Esophagus (tissue), 2 donors: ENCODE measurements around the gene KCNQ1OT1. TPM values are rescaled to one million over a fixed set of nuclear protein-coding genes. Genes with fewer than 3 reads are reported as not detected.

Experiments used
- H3K27ac ChIP-seq, 2 donors: one replicate each; pipeline ENCODE4 v1.5.1; 2013; ENCODE audit warnings: low read depth in 2 of 2, mild to moderate bottlenecking in 2 of 2, inconsistent platforms in 1 of 2, low read length in 1 of 2, moderate library complexity in 1 of 2
- H3K27me3 ChIP-seq, 2 donors: one replicate each; pipeline ENCODE4 v1.6.1; 2013; ENCODE audit warnings: low read length in 2 of 2, control low read depth in 1 of 2, mild to moderate bottlenecking in 1 of 2; ENCODE audit not compliant: insufficient read depth in 2 of 2, control insufficient read depth in 1 of 2
- H3K36me3 ChIP-seq, 2 donors: one replicate each; pipeline ENCODE4 v1.6.1; 2013; ENCODE audit warnings: low read length in 1 of 2; ENCODE audit not compliant: control insufficient read depth in 2 of 2, insufficient read depth in 2 of 2
- H3K4me1 ChIP-seq, 2 donors: one replicate each; pipeline ENCODE4 v1.6.1; 2013; ENCODE audit warnings: low read length in 1 of 2; ENCODE audit not compliant: control insufficient read depth in 2 of 2, insufficient read depth in 2 of 2
- H3K4me3 ChIP-seq, 2 donors: one replicate each; pipeline ENCODE4 v1.5.1; 2013; ENCODE audit warnings: low read length in 2 of 2, mild to moderate bottlenecking in 2 of 2, low read depth in 1 of 2, moderate library complexity in 1 of 2
- H3K9me3 ChIP-seq, 2 donors: one replicate each; pipeline ENCODE4 v1.6.1; 2013; ENCODE audit warnings: mild to moderate bottlenecking in 2 of 2, low read depth in 1 of 2, low read length in 1 of 2, moderate library complexity in 1 of 2; ENCODE audit not compliant: control insufficient read depth in 2 of 2, insufficient read depth in 1 of 2
- WGBS, 2 donors: extraction: QIAGEN DNeasy Blood & Tissue Kit; methylation state at CpG; one replicate each; pipeline ENCODE4 v1.1.7; 2013; 5-methylcytosine and 5-hydroxymethylcytosine counted together
- polyA plus RNA-seq, 2 donors: library from polyadenylated mRNA; stranded (reverse); fragments of 200-250 nt; gene quantifications; one replicate each; pipeline ENCODE4 v1.2.3, GENCODE V29; 2013
- donor health status: healthy with polysubstance abuse.
- donor health status: Bipolar disorder and iron deficiency.

The KCNQ1OT1 gene
- polyA plus RNA-seq, 2 donors, result 0.04 to 0.51 TPM

DNA sequence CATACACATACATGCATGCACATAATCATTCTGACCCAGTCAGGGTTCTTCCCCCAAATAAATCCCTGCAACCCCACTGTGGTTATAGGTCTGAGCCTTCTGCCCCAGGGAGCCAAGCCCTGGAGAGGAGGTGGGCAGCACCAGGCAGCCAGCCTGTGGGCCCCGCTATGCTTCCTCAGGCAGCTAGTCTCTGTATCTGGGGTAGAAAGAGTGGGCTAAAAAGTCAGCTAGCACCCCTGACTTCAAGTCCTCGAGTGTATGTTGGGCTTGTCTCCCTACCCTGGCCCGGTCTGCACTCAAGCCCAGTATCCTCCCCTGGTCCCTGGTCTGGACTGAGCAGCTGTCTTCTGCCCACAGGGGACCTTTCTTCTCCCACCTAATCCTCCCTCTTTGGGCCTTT, 28.0 kb downstream of the KCNQ1OT1 start:
- 91 to 93% methylated on average over 3 of the region's 3 CpGs for WGBS, 2 donors
- H3K36me3 ChIP-seq, result peaks cover 0 to 2% of the 10 kb centered on the region in 2 donors

DNA sequence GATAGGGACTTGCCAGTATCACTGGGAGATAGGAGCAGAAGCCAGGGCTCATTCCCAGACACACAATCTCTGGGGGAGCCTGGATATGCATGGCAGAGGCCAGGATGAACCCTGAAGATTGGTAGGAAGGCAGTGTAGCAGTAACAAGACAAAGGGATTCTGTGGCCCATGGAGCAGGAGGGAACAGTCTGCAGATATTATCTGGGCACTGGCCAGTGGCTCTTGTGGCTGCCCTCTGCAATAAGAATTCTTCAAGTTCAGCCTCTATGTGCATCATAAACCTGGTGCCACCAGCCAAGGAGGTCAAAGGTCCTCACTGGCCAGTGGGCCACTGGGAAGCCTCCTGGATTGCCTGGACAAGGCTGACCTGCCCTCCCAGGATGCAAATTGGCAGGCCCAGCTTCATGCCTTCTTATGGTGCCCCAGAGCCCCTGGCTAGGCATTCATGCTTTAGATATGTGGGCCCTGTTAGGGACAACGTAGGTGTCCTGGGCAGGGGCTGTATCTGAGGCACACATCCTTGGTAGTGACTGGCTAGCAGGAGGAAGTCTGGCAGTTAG, 29.2 kb downstream of the KCNQ1OT1 start:
- WGBS, 2 donors, result 71 to 84% methylated on average over 1 of the region's 1 CpG
- Histone ChIP-seq H3K4me1 (peaks cover 2 to 3% of the 10 kb centered on the region in 2 donors), H3K27ac (no peak overlapping the region), H3K9me3 (no peaks in the 10 kb centered on the region), H3K27me3 (no peaks in the 10 kb centered on the region), H3K36me3 (peaks cover 0 to 2% of the 10 kb centered on the region in 2 donors), H3K4me3 (no peak overlapping the region)

More for the DNA sequence above, 28.0 kb downstream of the KCNQ1OT1 start:
- no peak overlapping the region for H3K27ac ChIP-seq
- H3K9me3 ChIP-seq, result no peaks in the 10 kb centered on the region
- H3K4me3 ChIP-seq, result no peak overlapping the region
- peaks cover 2 to 3% of the 10 kb centered on the region in 2 donors for H3K4me1 ChIP-seq
- H3K27me3 ChIP-seq, result no peaks in the 10 kb centered on the region

DNA sequence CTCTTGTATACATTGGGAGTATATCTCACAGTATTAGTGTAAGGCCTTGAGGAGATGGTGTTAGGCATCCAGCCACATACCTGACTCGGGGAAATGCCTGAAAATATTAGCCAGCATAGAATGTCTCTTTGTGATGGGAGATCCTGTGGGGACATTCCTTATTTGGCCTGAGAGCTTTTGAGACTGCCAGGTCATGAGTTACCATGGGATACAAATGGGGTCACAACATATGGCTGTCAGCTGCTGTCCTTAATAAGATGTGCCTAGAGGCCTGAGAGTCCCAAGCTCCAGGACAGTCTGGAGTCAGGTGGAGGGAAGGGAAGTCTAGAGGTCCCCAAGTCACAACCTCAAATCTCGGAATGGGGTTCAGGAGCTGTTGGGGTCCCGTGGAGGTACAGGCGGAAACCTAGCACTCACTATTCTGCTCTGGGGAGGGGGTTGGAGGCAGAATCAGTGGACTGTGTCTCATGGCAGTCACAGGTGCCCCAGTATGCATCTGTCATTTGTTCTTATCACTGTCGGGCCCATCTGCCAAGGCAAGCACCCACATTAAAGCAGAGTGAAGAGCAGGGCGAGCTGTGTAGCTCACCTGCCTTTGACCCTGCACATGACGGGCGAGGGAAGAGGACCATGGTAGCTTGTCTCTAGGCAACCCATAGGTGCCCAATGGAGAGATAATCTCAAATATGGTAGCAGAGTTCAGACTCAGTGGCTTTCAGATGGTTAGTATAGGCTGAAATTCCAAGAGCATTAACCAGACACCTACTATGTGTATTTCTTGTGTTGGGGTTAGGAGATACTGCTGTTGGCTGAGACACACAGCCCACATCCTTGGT, 29.9 kb downstream of the KCNQ1OT1 start:
- Histone ChIP-seq H3K9me3 (no peaks in the 10 kb centered on the region), H3K27me3 (no peaks in the 10 kb centered on the region), H3K4me3 (no peak overlapping the region), H3K27ac (no peak overlapping the region), H3K36me3 (peaks cover 0 to 2% of the 10 kb centered on the region in 2 donors), H3K4me1 (peaks cover 2 to 3% of the 10 kb centered on the region in 2 donors)
- 94 to 95% methylated on average over 8 of the region's 8 CpGs for WGBS, 2 donors

DNA sequence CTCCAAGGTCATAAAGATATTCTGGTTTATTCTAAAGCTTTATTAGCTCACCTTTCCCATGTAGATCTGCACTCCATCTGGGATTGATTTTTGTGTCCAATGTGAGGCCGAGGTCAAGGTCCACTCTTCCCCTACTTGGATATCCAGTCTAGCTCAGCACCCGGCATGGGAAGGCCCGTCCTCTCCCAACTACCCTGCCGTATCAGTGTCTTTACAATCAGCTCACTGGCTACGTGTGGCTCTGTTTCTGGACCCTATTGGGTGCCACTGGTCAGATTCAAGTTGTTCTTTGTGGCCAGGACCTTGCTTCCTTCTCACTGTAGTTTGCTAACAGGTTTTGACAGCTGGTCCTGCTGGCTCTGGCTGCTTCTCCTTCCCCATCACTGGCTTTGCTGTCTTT, 30.9 kb downstream of the KCNQ1OT1 start:
- Histone ChIP-seq H3K27me3 (no peaks in the 10 kb centered on the region), H3K36me3 (peaks cover 0 to 3% of the 10 kb centered on the region in 2 donors), H3K4me1 (peaks cover under 1 to 2% of the 10 kb centered on the region in 2 donors), H3K4me3 (no peak overlapping the region), H3K27ac (no peak overlapping the region), H3K9me3 (no peaks in the 10 kb centered on the region)
- WGBS, 2 donors, result 83 to 89% methylated on average over 5 of the region's 5 CpGs

DNA sequence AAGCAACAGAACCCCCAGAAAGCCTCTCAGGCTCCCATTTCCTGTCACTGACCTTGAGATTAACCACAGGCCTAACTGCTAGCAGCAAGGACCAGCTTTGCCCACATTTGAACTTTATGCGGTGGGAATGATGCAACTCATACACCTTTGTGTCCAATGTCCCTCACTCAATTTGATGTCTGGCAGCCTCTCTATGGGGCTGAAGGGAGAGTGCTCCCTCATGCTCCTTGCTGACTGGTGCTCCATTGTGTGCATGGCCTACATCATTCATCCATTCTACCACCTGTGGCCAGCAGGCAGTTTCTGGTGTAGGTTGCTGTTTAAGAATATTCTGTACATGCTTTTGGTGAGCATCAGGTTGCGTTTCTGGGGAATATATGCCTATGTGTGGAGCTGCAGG, 31.9 kb downstream of the KCNQ1OT1 start:
- 91 to 98% methylated on average over 2 of the region's 2 CpGs for WGBS, 2 donors
- Histone ChIP-seq H3K9me3 (no peaks in the 10 kb centered on the region), H3K4me3 (no peak overlapping the region)

DNA sequence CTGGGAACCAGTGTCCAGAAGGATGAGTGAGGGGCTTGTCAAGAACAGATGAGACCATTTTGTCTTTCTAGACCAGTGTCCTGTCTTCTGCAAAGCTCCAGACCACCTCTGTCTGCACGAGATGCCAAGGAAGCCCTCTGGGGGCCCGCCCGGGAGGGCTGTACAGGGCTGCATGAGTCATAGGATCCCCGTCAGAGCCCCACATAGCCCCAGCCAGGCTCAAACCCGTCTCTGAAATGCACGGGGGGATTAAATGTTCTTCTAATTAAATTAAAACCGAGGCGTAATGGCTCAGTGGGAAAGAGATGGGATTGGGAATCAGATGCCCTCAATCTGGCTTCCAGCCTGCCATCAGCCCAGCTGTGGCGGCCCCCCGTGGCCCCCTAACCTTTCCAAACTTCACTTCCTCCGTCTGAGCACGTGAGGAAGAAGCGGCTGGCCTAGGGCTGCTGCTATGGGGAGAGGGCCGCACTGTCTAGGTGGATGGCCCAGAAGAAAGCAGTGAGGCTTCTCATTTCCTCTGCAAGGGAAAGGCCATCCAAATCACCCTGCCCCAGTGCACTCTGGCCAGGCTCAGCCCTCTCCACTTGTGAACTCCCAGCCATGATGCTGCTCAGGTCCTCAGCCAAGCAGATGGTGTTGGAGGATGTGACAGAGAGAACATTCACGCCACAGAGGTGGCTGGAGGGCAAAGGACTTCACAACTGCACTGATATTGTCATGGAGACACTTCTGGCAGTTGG, 32.8 kb downstream of the KCNQ1OT1 start:
- 83 to 88% methylated on average over 15 of the region's 15 CpGs for WGBS, 2 donors
- no peaks in the 10 kb centered on the region for H3K27me3 ChIP-seq
- peaks cover 0 to 3% of the 10 kb centered on the region in 2 donors for H3K36me3 ChIP-seq
- peaks cover 0 to 2% of the 10 kb centered on the region in 2 donors for H3K4me1 ChIP-seq
- H3K27ac ChIP-seq, result no peak overlapping the region
- H3K4me3 ChIP-seq, result no peak overlapping the region
- peaks cover 0 to 5% of the 10 kb centered on the region in 2 donors for H3K9me3 ChIP-seq

More for the DNA sequence above, 31.9 kb downstream of the KCNQ1OT1 start:
- Histone ChIP-seq H3K27me3 (no peaks in the 10 kb centered on the region), H3K4me1 (peaks cover 0 to 2% of the 10 kb centered on the region in 2 donors), H3K27ac (no peak overlapping the region), H3K36me3 (peaks cover 0 to 3% of the 10 kb centered on the region in 2 donors)

DNA sequence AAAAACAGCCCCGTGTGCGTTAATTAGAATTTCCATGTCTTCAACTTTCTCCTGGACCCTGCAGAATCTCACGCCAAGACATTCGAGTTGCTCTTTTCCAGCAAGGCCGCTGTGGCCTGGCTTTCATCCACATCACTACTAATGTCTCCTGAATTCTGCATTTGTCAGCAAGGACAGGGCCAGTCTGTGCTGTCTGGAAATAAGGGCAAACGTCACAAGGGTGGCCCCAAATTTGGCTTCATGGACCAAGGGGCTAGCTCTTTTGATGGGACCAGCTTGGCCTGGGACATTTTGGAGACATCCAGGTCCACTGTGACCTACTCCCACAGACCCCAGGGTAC, 33.4 kb downstream of the KCNQ1OT1 start:
- Histone ChIP-seq H3K9me3 (peaks cover 0 to 10% of the 10 kb centered on the region in 2 donors), H3K36me3 (peaks cover 0 to 3% of the 10 kb centered on the region in 2 donors)

GRCh38 chr11:2665526-2666400, 34.0 kb downstream of the KCNQ1OT1 start:
- 83 to 86% methylated on average over 11 of the region's 11 CpGs for WGBS, 2 donors
- no peaks in the 10 kb centered on the region for H3K4me1 ChIP-seq
- no peak overlapping the region for H3K27ac ChIP-seq
- no peak overlapping the region for H3K4me3 ChIP-seq
- H3K36me3 ChIP-seq, result peaks cover 0 to 3% of the 10 kb centered on the region in 2 donors
- peaks cover 0 to 12% of the 10 kb centered on the region in 2 donors for H3K9me3 ChIP-seq
- no peaks in the 10 kb centered on the region for H3K27me3 ChIP-seq

More for the DNA sequence above, 33.4 kb downstream of the KCNQ1OT1 start:
- Histone ChIP-seq H3K4me1 (no peaks in the 10 kb centered on the region), H3K27me3 (no peaks in the 10 kb centered on the region), H3K27ac (no peak overlapping the region), H3K4me3 (no peak overlapping the region)
- WGBS, 2 donors, result 73 to 85% methylated on average over 6 of the region's 6 CpGs
